H9 (cell line): ENCODE measurements around the gene HOXB1. TPM values are rescaled to one million over a fixed set of nuclear protein-coding genes. Genes with fewer than 3 reads are reported as not detected.

Source experiments
- DNase-seq: peaks from one replicate; pipeline ENCODE4 v3.0.0-alpha.2; 2017
- H2AFZ ChIP-seq: one replicate; pipeline ENCODE4 v1.6.1; 2013; ENCODE audit warnings: mild to moderate bottlenecking, low read length, control low read depth, moderate library complexity
- H2AK5ac ChIP-seq: 2 replicates; pipeline ENCODE4 v1.6.1; 2013; ENCODE audit warnings: low read length, control low read depth, mixed read lengths; ENCODE audit not compliant: insufficient read length
- H2BK120ac ChIP-seq: one replicate; pipeline ENCODE4 v1.6.1; 2013; ENCODE audit warnings: low read depth, mild to moderate bottlenecking, low read length, control low read depth, inconsistent platforms; ENCODE audit not compliant: poor library complexity, severe bottlenecking
- H2BK12ac ChIP-seq: 2 replicates; pipeline ENCODE4 v1.6.1; 2013; ENCODE audit warnings: low read length, control low read depth, mixed read lengths, low read depth; ENCODE audit not compliant: insufficient read length
- H2BK15ac ChIP-seq: 2 replicates; pipeline ENCODE4 v1.6.1; 2013; ENCODE audit warnings: low read depth, low read length, control low read depth
- H2BK20ac ChIP-seq: one replicate; pipeline ENCODE4 v1.6.1; 2013; ENCODE audit warnings: low read depth, mild to moderate bottlenecking, low read length, control low read depth, inconsistent platforms; ENCODE audit not compliant: poor library complexity, severe bottlenecking
- H2BK5ac ChIP-seq: 2 replicates; pipeline ENCODE4 v1.6.1; 2013; ENCODE audit warnings: low read length, control low read depth, mixed read lengths; ENCODE audit not compliant: insufficient read length
- H3K14ac ChIP-seq: 2 replicates; pipeline ENCODE4 v1.6.1; 2013; ENCODE audit warnings: low read length, control low read depth; ENCODE audit not compliant: insufficient read depth
- H3K18ac ChIP-seq: 2 replicates; pipeline ENCODE4 v1.6.1; 2013; ENCODE audit warnings: low read depth, mild to moderate bottlenecking, mixed read lengths, low read length, control low read depth; ENCODE audit not compliant: insufficient read length
- H3K23ac ChIP-seq: 2 replicates; pipeline ENCODE4 v1.6.1; 2013; ENCODE audit warnings: low read length, control low read depth, mixed read lengths, low read depth; ENCODE audit not compliant: insufficient read length
- H3K23me2 ChIP-seq: 2 replicates; pipeline ENCODE4 v1.6.1; 2013; ENCODE audit warnings: low read depth, mild to moderate bottlenecking, mixed read lengths, low read length, control low read depth; ENCODE audit not compliant: insufficient read length, poor library complexity, severe bottlenecking
- H3K27ac ChIP-seq: 2 replicates; pipeline ENCODE4 v1.5.1; 2013; ENCODE audit warnings: low read length, control low read depth, mixed read lengths, low read depth; ENCODE audit not compliant: insufficient read length
- H3K27me3 ChIP-seq: 2 replicates; pipeline ENCODE4 v1.6.1; 2013; ENCODE audit warnings: low read length, control low read depth, inconsistent platforms; ENCODE audit not compliant: insufficient read depth
- H3K4ac ChIP-seq: 2 replicates; pipeline ENCODE4 v1.6.1; 2013; ENCODE audit warnings: low read depth, mild to moderate bottlenecking, control low read depth, inconsistent platforms, low read length, moderate library complexity
- H3K4me1 ChIP-seq: 2 replicates; pipeline ENCODE4 v1.6.1; 2013; ENCODE audit warnings: low read length, control low read depth, inconsistent platforms; ENCODE audit not compliant: insufficient read depth
- H3K4me2 ChIP-seq: 2 replicates; pipeline ENCODE4 v1.6.1; 2013; ENCODE audit warnings: low read length, control low read depth, mixed read lengths; ENCODE audit not compliant: insufficient read length, insufficient read depth
- H3K56ac ChIP-seq: 2 replicates; pipeline ENCODE4 v1.6.1; 2013; ENCODE audit warnings: low read depth, mild to moderate bottlenecking, mixed read lengths, low read length, control low read depth; ENCODE audit not compliant: insufficient read length
- H3K79me1 ChIP-seq: 2 replicates; pipeline ENCODE4 v1.6.1; 2013; ENCODE audit warnings: low read depth, mild to moderate bottlenecking, moderate library complexity, low read length, control low read depth, inconsistent platforms; ENCODE audit not compliant: insufficient read depth, poor library complexity, severe bottlenecking
- H3K79me2 ChIP-seq: 2 replicates; pipeline ENCODE4 v1.6.1; 2013; ENCODE audit warnings: low read length, control low read depth, inconsistent platforms; ENCODE audit not compliant: insufficient read depth
- H3K9ac ChIP-seq: 2 replicates; pipeline ENCODE4 v1.6.1; 2013; ENCODE audit warnings: low read length, control low read depth, mixed read lengths; ENCODE audit not compliant: insufficient read length; ENCODE audit errors: extremely low read depth
- H3K9me3 ChIP-seq: one replicate; pipeline ENCODE4 v1.6.1; 2013; ENCODE audit warnings: low read depth, low read length, inconsistent platforms; ENCODE audit not compliant: control insufficient read depth
- H3T11ph ChIP-seq: one replicate; pipeline ENCODE4 v1.6.1; 2013; ENCODE audit warnings: mild to moderate bottlenecking, low read length, control low read depth, inconsistent platforms
- H4K20me1 ChIP-seq: one replicate; pipeline ENCODE4 v1.6.1; 2013; ENCODE audit not compliant: control insufficient read depth, insufficient read length, insufficient read depth
- H4K5ac ChIP-seq: 2 replicates; pipeline ENCODE4 v1.6.1; 2013; ENCODE audit warnings: low read depth, mild to moderate bottlenecking, mixed read lengths, low read length, control low read depth; ENCODE audit not compliant: insufficient read length
- H4K8ac ChIP-seq: replicated peaks from 2 replicates; pipeline ENCODE4 v1.6.1; 2013; ENCODE audit warnings: low read length, control low read depth, mixed read lengths, low read depth; ENCODE audit not compliant: insufficient read length
- H4K91ac ChIP-seq: 2 replicates; pipeline ENCODE4 v1.6.1; 2013; ENCODE audit warnings: low read depth, mild to moderate bottlenecking, moderate library complexity, mixed read lengths, low read length, control low read depth; ENCODE audit not compliant: insufficient read length
- H3K27ac Mint-ChIP-seq, 3 experiments: 2 replicates in 2 of 3; 3 replicates in 1 of 3; pipeline ENCODE4 v1.8.0; 2020 to 2021; ENCODE audit warnings: mixed read lengths in 3 of 3, mild to moderate bottlenecking in 1 of 3, moderate library complexity in 1 of 3
- H3K27me3 Mint-ChIP-seq: 2 replicates; pipeline ENCODE4 v1.8.0; 2021; ENCODE audit warnings: low read depth, mild to moderate bottlenecking, moderate library complexity, mixed read lengths
- H3K36me3 Mint-ChIP-seq, 3 experiments: 2 replicates in 2 of 3; 3 replicates in 1 of 3; pipeline ENCODE4 v1.8.0; 2020 to 2021; ENCODE audit warnings: low read depth in 3 of 3, mixed read lengths in 3 of 3; ENCODE audit not compliant: insufficient read depth in 1 of 3
- H3K4me1 Mint-ChIP-seq, 2 experiments: 2 replicates each; pipeline ENCODE4 v1.8.0; 2020; ENCODE audit warnings: mixed read lengths in 2 of 2
- H3K4me3 Mint-ChIP-seq, 2 experiments: 2 replicates in 1 of 2; 3 replicates in 1 of 2; pipeline ENCODE4 v1.8.0; 2020 to 2021; ENCODE audit warnings: mild to moderate bottlenecking in 2 of 2, mixed read lengths in 2 of 2, moderate library complexity in 1 of 2
- H3K9me3 Mint-ChIP-seq, 2 experiments: 2 replicates in 1 of 2; 3 replicates in 1 of 2; pipeline ENCODE4 v1.8.0; 2020; ENCODE audit warnings: mild to moderate bottlenecking in 2 of 2, mixed read lengths in 2 of 2, moderate library complexity in 1 of 2
- CTCF ChIP-seq: fragments of 200-600 bp; sonication (generic); conservative IDR thresholded peaks from 3 replicates; pipeline ENCODE4 v1.8.0; 2021; ENCODE audit warnings: antibody characterized with exemption, mild to moderate bottlenecking
- WGBS: extraction: QIAGEN DNeasy Blood & Tissue Kit; methylation state at CpG from one replicate; pipeline ENCODE4 v1.1.7; 2013; ENCODE audit warnings: missing lambda C conversion rate, low lambda C conversion rate, mixed read lengths; ENCODE audit not compliant: insufficient read length; ENCODE audit errors: extremely low coverage; 5-methylcytosine and 5-hydroxymethylcytosine counted together
- total RNA-seq: library from RNA; stranded (reverse); gene quantifications from 2 replicates; pipeline ENCODE4 v1.2.1, GENCODE V29; 2021

HOXB1 gene
- total RNA-seq, 1 experiment from 2014 or later, result not detected

DNA sequence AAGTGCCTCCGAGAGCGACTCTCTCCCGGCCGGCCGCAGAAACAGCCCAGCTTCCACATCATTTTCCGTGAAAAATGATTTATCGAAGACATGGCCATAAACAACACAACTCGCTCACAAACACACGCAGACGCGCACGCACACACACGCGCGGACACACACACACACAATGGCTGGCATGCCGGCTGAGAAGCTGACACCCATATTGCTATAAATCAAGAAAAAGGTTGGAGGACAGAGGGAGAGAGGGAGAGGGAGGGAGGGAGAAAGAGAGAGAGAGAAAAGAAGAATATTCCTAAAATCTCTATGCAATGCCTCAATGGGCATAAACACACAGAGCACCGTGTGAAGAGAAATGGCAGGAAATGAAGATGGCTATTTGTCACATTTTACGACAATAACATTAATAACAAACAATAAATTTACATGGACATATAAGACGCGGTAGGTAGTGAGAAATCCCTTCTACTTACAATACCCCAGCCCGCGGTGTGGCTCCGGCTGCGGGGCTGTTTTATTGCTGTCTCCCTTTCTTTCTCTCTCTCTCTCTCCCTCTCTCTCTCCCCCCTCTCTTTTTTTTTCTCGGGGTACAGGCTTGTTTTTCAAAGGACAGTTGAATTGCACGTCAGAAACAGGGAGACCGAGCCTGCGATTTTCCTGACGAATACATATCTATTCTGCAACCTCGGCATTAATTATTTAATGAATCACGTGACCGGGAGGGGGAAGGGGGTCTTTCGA, 37.9 kb upstream of the HOXB1 start:
- no peak overlapping the region for H2BK120ac ChIP-seq
- Mint-ChIP-seq H3K4me1 (peaks cover 6 to 20% of the 10 kb centered on the region in 2 experiments), H3K36me3 (no peaks in the 10 kb centered on the region; a peak in 1 of 7 replicates), H3K27me3 (peaks cover 4% of the 10 kb centered on the region), H3K27ac (no peak overlapping the region), H3K4me3 (no peak overlapping the region; a peak in 1 of 5 replicates), H3K9me3 (peaks cover 0 to 7% of the 10 kb centered on the region in 2 experiments; a peak in 2 of 5 replicates)
- H4K91ac ChIP-seq, result no peak overlapping the region
- H3K4ac ChIP-seq, result no peak overlapping the region
- DNase-seq, result no peak
- H2BK15ac ChIP-seq, result no peak overlapping the region
- no peak overlapping the region for H3K4me2 ChIP-seq
- H4K5ac ChIP-seq, result no peak overlapping the region
- H3K56ac ChIP-seq, result no peak overlapping the region
- H2BK5ac ChIP-seq, result no peak overlapping the region
- H2AK5ac ChIP-seq, result no peak overlapping the region
- H3K9me3 ChIP-seq, result no peaks in the 10 kb centered on the region
- H2AFZ ChIP-seq, result no peak overlapping the region
- H2BK20ac ChIP-seq, result no peak overlapping the region
- H3K23ac ChIP-seq, result no peak overlapping the region
- H3K4me1 ChIP-seq, result peaks cover 2% of the 10 kb centered on the region; the same call in 1 of the 2 replicates
- WGBS, result no CpG with 5 or more reads among the region's 33 CpGs
- H3K18ac ChIP-seq, result no peak overlapping the region
- no peak overlapping the region for H3T11ph ChIP-seq
- H4K20me1 ChIP-seq, result peaks cover 4% of the 10 kb centered on the region
- H3K9ac ChIP-seq, result no peak overlapping the region
- no peak overlapping the region for H3K14ac ChIP-seq
- no peak for TF ChIP-seq CTCF
- no peak overlapping the region for H4K8ac ChIP-seq
- peaks cover 99% of the 10 kb centered on the region for H3K27me3 ChIP-seq
- H3K79me2 ChIP-seq, result no peaks in the 10 kb centered on the region
- no peaks in the 10 kb centered on the region for H3K23me2 ChIP-seq
- no peaks in the 10 kb centered on the region for H3K79me1 ChIP-seq
- H2BK12ac ChIP-seq, result no peak overlapping the region
- no peak overlapping the region for H3K27ac ChIP-seq
